Measurements from ENCODE around the gene POFUT1.
"Not testable (repeated sequence)": the region's sequence is repeated elsewhere in the genome, so short reads cannot be mapped to it uniquely, and the experiment has no call there.

The POFUT1 gene

DNA sequence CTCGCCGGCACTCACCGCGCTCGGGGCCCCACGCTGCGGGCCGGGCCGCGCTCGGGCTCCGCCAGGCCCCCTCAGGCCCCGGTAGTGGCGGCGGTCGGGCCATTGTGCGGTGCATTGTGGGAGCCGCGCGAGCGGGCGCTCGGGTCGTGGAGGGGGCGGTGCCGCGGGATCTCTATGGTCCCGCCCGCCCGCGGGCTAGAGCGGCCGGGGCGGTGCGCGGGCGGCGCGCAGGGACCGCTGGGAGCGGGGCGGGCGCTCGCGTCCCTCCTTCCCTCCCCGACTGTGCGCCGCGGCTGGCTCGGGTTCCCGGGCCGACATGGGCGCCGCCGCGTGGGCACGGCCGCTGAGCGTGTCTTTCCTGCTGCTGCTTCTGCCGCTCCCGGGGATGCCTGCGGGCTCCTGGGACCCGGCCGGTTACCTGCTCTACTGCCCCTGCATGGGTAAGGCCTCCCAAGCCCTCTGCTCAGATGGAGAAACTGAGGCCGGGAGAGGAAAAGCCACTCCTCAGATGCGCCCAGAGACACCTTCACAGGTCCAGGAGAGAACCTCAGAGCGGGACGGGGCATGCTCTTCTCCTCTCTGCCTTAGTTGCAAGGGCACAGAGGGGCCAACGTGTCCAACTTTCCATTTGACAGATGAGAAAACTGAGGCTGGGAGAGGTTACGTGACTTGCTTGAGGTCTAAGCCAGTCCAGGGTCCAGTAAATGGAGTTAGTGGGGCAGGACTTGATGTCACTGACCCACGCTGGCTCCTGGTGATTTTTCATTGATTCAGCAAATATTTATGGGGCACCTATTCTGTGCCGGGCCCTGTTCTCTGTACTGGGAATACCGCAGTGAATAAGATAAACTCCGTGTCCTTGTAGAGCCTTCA lies at the start of gene POFUT1, which contains the start of gene PLAGL2:
TSS of gene POFUT1 (plus strand) at position 255 of the 873 bp plus-strand sequence. CDS start at position 317, 62 bp downstream.
TSS of gene PLAGL2 (minus strand) at position 118 of the 873 bp plus-strand sequence. CDS start 5,565 bp downstream, outside the sequence.
- DNase-seq: peak; percentile 99

DNA sequence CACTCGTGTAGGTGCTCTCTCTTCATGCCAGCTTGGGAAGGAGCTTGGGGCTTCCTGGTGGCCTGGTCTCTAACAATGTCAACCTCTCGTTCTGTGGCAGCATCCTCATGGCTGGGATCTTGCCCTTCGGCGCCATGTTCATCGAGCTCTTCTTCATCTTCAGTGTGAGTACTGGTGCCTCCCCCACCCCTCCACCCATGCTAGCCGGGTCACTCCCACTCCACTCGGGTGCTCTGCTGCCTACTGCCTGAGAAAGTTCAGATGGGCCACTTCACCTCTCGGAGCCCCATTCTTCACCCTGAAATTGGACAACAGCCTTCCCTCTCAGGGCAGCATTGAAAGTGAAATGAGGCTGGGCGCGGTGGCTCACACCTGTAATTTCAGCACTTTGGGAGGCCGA lies 49.3 kb upstream of the POFUT1 start:
- no peak for DNase-seq

DNA sequence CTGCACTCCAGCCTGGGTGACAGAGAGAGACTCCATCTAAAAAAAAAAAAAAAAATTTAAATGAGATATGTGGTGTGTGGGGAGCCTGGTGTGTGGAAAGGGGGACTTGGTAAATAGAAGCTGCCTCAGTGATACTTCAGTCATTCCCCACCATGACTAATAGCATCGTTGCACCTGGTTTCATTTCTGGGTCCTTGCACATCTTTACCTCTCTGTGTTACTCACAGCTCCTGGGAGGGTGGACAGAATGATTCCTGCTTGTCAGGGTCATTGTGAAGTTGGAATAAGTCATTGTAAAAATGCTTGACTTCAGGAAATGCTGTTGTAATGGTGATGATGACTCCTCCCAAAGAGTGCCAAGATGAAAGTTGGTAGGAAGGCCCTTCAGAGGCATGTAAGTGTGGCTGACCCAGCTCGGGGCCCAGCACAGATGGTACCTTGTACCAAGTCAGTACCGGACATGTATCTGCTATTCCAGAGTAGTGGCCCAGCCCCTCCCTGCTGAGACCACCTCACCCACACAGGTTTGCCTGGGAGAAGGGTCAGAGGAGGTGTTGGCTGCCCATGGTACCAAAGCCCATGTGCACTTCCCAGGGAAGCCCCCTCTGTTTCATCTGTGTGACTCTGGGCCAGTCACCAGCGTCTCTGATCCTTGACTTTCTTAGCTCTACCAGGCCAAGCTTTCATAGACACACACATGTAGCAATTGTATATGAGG lies 48.6 kb upstream of the POFUT1 start:
- no peak for DNase-seq

DNA sequence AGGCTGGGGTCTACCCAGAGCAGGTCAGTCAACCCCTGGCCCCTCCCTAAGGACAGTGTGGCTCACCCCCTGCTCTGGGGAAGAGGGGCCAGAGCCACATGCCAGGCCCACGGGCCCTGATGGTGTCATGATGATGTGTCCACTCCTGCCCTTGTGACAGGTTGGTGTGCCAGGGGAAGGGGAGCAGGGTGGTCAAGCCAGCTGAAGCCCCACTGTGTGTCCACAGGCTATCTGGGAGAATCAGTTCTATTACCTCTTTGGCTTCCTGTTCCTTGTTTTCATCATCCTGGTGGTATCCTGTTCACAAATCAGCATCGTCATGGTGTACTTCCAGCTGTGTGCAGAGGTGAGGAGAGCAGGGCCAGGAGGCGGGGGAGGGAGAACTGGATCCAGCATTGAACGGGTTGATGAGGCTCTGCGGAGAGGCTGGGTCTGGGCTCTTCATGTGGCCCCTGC lies 47.9 kb upstream of the POFUT1 start:
- no peak for DNase-seq

DNA sequence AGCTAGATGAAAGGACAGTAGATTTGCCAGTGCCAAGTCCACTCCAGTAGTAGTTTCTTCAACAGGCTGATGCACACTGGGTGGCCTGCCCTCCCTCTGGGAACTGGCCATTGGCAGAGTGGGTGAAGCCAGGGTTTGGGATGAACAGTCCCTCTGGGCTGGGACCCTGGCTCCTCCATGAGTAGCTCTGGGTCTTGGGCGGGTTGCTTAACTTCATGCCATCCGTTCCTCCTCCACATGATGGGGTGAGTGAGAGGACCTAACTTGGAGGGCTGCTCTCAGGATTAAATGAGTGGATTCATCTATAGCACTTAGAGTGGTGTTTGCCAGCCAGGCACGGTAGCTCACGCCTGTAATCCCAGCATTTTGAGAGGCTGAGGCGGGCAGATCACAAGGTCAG lies 47.3 kb upstream of the POFUT1 start:
- DNase-seq: no peak

DNA sequence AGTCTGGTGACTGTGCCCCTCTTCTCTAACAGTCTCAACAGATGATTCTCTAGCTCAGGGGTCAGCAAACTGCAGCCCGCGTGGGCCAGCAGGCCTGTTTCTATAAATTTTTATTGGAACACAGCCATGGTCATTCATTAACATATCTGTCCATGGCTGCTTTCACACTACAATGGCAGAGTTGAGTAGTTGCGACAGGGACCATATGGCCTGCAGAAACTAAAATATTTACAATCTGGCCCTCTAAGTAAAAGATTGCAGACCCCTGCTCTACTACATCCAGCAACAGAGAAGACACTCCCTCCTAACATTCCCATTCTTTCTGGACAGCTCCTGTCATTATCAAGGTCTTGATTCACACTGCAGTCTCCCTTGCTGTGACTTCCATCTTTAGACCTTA lies 45.3 kb upstream of the POFUT1 start:
- no peak for DNase-seq

DNA sequence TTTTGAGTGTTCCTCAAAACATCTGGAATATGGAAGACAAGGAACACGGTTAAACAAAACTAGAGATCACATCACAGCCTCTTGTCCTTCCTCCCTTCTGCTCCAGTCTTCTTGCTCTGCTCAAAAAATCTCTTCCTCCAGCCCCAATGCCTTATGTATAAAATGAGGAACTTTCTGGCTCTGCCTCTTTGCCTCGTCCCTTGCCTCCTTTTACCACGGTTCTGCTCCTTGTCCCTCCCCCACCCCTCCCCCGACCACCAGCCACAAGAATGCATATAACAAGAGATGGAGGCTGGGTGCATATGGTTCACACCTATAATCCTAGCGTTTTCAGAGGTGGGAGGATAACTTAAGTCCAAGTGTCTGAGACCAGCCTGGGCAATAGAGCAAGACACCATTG lies 43.7 kb upstream of the POFUT1 start:
- DNase-seq: no peak

DNA sequence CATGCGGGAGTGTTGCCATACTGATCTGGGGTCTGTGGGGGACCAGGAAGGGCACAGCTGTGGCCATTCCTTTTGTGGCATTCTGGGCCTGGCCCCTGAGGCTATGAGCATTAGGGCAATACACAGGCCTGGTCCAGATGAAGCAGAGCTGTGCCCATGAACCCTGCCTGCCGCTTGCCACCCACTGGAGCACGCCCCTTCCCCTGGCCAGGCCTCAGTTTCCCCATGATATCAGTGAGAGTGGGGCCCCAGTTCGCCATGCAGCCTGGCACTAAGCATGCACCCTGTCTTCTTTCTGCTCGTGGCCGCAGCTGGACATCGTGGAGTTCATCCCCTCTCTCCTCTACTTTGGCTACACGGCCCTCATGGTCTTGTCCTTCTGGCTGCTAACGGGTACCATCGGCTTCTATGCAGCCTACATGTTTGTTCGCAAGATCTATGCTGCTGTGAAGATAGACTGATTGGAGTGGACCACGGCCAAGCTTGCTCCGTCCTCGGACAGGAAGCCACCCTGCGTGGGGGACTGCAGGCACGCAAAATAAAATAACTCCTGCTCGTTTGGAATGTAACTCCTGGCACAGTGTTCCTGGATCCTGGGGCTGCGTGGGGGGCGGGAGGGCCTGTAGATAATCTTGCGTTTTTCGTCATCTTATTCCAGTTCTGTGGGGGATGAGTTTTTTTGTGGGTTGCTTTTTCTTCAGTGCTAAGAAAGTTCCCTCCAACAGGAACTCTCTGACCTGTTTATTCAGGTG lies 42.5 kb upstream of the POFUT1 start:
- DNase-seq: no peak

DNA sequence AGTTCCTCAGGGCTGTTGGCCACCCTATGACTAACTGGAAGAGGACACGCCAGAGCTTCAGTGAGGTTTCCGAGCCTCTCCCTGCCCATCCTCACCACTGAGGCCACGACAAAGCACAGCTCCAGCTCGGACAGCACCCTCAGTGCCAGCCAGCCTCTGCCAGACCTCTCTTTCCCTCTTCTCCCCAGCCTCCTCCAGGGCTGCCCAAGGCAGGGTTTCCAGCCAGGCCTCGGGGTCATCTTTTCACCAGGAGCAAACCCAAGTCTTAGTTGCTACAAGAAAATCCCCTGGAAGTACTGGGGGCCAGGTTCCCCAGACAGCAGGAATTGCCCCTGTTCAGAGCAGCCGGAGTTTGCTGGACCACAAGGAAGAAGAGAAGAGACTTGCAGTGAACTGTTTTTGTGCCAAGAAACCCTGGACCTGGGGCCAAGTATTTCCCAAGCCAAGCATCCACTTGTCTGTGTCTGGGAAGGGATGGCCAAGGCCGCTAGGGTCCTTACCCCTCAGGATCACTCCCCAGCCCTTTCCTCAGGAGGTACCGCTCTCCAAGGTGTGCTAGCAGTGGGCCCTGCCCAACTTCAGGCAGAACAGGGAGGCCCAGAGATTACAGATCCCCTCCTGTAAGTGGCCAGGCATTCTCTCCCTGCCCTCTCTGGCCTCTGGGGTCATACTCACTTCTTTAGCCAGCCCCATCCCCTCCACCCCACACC lies 41.7 kb upstream of the POFUT1 start:
- no peak for DNase-seq

DNA sequence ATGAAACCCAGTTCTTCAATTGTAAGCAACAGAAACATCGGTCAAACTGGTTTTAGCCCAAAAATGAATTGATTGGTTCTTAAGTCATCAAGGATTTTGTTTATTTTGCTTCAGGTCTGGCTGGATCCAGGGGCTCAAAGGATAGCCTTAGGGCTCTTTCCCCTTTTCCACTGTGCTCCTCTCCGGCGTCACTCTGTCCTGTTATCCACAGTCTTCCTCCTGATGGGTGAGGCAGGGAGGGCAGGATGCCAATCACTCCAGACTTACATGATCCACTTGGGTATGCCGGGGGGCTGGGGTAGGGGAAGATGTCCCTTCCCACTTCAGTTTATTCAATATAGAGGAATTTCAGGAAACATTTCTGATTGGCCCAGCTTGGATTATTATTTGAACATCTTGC lies 40.1 kb upstream of the POFUT1 start:
- no peak for DNase-seq

DNA sequence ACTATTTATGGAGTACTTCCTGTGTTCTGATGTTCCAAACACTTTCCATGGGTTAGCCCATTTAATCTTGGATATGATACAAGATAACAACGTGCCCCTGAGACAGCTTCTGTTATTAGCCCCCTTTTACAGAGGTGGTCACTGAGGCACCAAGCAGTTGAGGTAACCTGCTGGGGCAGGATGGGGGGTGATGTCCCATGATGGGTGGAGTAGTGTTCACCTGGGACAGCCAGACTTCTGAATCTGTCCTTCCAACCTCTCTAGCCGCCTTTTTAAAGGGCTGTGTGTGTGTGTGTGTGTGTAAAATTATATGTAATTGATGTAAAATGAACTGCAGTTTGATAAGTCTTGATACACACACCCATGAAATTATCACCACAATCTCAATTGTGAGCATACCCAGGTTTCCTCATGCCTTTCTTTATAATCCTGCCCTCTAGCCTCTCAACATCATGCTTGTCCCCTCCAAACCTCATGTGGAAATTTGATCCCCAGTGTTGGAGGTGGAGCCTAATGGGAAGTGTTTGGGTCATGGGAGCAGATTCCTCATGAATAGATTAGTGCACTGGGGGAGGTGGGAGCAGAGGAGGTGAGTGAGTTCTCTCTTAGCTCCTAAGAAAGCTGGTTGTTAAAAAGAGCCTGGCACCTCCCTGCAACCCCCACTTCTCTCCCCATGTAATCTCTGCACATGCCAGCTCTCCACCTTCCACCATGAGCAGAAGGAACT lies 39.3 kb upstream of the POFUT1 start:
- DNase-seq: no peak

DNA sequence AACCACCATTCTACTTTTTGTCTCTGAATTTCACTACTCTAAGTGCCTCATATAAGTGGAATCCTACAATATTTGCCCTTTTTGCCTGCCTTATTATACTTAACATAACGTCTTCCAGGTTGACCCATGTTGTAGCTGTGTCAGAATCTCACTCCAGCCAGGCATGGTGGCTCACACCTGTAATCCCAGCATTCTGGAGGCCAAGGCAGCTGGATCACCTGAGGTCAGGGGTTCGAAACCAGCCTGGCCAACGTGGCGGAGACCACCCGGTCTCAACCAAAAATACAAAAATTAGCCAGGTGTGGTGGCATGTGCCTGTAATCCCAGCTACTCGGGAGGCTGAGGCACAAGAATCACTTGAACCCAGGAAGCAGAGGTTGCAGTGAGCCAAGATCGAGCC lies 30.0 kb upstream of the POFUT1 start:
- not testable (repeated sequence) for DNase-seq

DNA sequence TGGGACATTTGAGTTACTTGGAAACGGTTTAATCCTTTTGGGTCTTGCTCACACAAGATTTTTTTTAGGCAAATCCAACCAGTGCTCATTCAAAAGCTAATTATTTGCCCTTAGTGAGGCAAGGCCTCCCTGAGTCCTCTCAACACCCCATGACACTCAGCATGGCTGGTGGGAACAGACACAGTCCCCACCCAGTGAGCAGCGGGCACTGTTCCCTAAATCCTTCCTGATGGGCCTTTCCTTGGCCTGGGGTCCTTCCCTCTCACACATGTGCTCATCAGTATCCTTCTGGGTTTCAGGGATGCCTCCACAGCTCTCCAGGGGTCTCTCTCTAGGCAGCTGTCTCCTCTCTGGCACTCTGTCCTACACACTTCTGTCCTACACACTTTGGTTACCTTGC lies 28.2 kb upstream of the POFUT1 start:
- DNase-seq: no peak

DNA sequence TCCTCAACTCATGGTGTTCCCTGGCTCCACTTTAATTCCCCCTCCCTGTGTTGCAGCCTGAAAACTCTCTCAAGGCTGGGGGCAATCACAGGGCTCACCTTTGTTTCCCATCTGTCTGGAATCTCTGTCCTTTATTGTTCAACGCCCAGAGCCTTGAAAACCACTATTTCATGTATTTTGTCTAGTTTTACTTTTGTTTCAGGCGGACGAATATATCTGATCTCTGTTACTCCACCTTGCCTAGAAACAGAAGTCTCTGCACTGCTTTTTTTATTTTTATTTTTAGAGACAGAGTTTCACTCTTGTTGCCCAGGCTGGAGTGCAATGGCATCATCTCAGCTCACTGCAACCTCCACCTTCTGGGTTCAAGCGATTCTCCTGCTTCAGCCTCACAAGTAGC lies 27.7 kb upstream of the POFUT1 start:
- DNase-seq: no peak

DNA sequence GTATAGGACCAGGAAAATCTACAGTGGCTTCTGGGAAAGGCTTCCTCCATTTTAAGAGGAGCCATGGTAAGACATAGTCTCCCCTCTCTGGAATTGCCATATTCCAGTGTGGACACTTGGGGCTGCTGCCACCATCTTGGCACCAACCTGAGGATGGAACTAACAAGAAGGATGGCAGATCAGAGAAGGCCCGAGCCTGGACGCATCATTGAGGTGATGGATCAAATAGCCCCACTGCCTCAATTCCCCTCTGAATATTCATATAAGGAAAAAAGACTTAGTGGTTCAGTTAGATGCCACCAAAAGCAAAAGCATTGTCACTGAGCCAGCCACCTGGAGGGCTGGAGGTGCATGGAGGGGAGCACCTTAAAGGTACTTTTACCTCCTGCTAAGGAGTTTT lies 26.1 kb upstream of the POFUT1 start:
- DNase-seq: no peak

DNA sequence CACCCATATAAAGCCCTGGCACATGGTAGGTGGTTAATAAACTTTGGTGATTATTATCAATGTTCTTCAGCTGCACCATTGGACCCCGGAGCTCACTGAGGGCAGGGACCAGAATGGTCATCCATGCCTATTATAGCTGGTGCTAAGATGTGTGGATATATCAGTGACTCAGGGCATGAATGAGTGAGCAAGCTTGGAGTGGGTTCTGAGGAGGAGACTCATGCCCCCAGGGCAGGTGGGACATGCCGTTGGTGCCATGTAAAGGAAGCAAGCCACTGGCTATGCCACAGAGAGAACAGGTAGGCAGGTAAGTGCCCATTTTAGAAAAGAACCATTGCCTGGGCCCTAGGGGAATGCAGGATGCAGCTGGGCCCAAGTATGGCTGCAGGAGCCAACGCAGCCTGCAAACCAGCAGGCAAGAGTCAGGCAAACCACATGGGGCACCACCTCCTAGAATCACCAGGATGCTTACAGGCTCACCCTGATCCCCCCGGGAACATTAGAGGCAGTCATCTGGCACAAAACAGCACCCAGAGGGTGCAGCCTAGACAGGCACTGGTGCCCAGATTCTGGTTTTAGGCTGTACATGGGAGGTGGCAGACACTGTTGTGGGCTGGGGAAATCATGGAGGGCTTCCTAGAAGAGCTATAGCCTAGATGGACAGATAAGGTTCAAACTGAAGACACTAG lies 23.6 kb upstream of the POFUT1 start:
- DNase-seq: no peak

DNA sequence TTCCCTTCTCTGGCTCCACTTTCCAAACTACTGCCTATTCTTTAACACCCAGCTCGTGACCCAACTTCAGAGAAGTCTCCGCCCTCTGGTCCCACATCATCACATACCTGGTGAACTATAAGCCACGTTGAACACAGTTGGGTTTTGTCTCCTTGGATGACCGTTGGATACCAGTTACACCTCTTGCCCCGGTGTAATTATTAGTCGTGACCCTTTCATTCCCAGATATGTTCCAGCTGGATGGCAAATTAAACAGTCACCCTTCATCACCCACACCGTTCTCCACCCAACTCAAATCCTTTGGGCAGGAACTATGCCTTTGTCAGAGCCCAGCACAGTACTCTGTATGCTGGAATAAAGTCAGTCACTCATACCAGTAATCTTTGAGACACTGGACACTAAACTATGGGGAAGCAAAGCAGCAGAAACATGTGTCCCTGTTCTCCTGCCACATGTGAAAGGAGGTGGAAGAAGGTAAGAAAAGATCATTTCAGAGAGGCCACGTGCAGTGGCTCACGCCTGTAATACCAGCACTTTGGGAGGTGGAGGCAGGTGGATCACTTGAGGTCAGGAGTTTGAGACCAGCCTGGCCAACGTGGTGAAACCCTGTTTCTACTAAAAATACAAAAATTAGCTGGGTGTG lies 22.6 kb upstream of the POFUT1 start:
- DNase-seq: no peak

DNA sequence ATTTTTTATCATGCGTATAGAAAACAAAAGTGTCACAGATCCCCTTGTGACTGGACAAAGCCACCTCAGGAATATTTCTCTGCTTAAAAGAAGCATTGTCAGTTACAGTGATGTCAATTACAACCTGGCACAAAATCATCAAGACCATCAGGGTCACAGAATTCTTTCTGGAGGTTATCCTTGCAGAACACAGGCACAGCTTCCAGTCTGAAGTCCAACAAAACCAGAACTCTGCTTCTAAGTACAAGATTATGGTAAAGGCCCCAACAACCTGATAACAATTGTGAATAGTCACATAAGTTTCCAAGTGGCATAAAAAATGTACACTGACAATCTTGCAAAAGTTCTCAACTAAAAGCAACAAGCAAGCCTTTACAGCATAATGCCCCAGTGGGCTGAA lies 21.2 kb upstream of the POFUT1 start:
- no peak for DNase-seq

DNA sequence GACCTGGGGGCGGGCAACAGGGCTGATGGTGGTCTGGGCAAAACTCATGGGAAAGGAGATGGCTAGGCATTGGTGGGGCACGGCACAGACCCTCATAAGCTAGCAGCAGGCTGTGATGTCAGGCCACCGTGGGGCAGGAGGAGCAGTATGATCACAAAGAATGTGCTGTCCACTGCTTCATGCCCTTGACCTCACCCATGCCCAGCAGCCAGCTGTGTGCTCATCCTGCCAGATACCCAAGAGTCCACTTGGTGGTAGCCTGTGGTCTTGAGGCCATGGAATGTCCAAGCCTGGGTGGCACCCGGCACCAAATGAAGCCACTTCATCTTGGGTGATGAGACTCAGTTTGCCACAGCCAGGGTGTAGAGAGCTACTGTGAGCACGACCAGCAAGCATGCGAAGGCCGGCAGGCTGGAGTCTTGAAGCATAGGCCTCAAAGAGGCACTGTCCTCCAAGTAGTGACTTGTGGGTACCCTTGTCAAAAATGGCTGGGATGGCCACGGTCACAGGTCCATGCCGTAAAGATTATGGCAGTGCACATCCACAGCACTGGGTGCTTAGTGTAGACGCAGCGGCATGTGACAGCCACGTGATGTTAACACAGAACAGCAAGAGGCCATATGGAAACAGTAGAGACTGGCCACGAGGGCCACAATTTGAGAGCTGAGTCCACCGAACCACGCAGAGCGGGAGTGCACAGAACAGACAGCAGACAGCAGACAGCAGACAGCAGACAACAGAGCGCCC lies 19.1 kb upstream of the POFUT1 start:
- no peak for DNase-seq

DNA sequence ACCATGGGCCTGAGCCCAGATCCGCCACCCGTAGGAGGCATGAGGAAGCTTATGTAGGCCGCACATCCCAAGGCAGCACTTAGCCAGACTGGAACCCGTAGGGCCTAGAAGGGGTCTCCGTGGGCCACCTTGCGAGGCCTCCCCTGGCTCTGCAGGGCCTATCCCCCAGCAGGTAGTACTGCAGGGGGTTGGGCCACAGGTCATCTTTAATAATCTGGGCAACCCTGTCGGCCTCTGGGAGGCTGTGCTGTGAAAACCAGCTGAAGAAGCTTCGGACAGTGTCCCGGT lies 18.6 kb upstream of the POFUT1 start:
- no peak for DNase-seq
